Activated naive CD8-positive, alpha-beta T cell treated with anti-CD3 and anti-CD28 coated beads for 36 hours (primary cell): ENCODE measurements around the gene BAMBI. TPM values are rescaled to one million over a fixed set of nuclear protein-coding genes. Genes with fewer than 3 reads are reported as not detected.

Source experiments
- DNase-seq: peaks from one replicate; pipeline ENCODE4 v3.0.0; 2021
- H3K27ac Mint-ChIP-seq: one replicate; pipeline ENCODE4 v1.8.0; 2022; ENCODE audit warnings: mild to moderate bottlenecking, moderate library complexity, mixed read lengths
- H3K27me3 Mint-ChIP-seq: one replicate; pipeline ENCODE4 v1.8.0; 2022; ENCODE audit warnings: mild to moderate bottlenecking, mixed read lengths
- H3K36me3 Mint-ChIP-seq: one replicate; pipeline ENCODE4 v1.8.0; 2021; ENCODE audit warnings: mild to moderate bottlenecking, mixed read lengths
- H3K4me1 Mint-ChIP-seq: one replicate; pipeline ENCODE4 v1.8.0; 2021; ENCODE audit warnings: mixed read lengths
- H3K4me3 Mint-ChIP-seq: one replicate; pipeline ENCODE4 v1.8.0; 2022; ENCODE audit warnings: mild to moderate bottlenecking, moderate library complexity, mixed read lengths
- H3K9me3 Mint-ChIP-seq: one replicate; pipeline ENCODE4 v1.8.0; 2022; ENCODE audit warnings: mixed read lengths
- total RNA-seq, 2 experiments: library from RNA; stranded (reverse); gene quantifications; one replicate each; pipeline ENCODE4 v1.2.3, GENCODE V29; 2021

Gene BAMBI
- total RNA-seq, 2 experiments from 2014 or later, result 0.44 to 0.68 TPM

DNA sequence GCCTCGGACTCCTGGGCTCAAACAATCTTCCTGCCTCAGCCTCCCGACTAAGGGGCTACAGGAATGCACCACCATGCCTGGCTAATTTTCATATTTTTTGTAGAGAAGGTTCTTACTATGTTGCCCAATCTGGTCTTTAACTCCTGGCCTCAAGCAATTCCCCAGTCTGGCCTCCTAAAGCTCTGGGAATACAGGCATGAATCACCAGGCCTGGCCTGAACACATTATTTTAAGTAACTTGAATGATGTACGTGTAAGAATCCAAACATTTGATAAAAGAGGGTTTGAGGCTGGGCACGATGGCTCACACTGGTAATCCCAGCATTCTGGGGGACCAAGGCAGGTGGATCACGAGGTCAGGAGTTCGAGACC lies 13.0 kb upstream of the BAMBI start:
- Mint-ChIP-seq H3K27ac (no peak overlapping the region), H3K4me1 (peaks cover 18% of the 10 kb centered on the region), H3K4me3 (no peak overlapping the region), H3K36me3 (no peaks in the 10 kb centered on the region), H3K27me3 (peaks cover 55% of the 10 kb centered on the region), H3K9me3 (no peaks in the 10 kb centered on the region)
- DNase-seq, result no peak

DNA sequence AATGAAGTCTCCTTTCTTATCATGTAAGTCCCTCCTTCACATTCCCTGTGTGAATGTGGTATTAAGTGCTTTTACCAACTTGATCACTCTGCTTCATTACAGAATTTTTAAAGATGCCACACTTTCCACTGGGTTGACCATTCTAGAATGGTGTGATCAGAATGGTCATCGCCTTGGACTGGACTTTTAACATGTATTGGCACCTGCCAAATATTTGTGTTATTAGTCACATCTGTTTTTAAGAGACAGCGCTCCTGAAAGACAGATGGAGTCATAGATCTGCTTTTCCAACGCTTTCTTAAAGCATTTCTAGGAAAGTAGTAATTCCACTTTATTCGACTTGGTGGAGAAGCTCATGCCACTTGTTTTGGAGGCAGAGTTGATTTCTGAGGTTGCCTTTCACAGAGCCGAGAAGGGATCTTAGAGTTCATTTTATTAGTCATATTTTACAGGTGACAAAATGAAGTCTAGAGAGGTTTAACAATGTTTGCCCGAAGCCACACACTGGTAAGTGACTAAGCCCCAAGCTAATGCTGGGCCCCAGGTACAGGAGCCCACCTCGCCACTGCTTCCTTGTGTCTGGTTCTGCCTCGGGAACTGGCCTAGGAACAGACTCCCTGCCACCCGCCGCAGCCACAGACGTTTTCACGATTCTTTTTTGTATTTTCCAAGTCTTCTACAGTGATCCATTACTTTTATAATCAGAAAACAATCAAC lies 10.4 kb upstream of the BAMBI start:
- no peaks in the 10 kb centered on the region for H3K36me3 Mint-ChIP-seq
- DNase-seq, result no peak
- H3K27ac Mint-ChIP-seq, result no peak overlapping the region
- no peak overlapping the region for H3K4me3 Mint-ChIP-seq
- H3K27me3 Mint-ChIP-seq, result peaks cover 76% of the 10 kb centered on the region
- H3K4me1 Mint-ChIP-seq, result peaks cover 19% of the 10 kb centered on the region
- H3K9me3 Mint-ChIP-seq, result no peaks in the 10 kb centered on the region

DNA sequence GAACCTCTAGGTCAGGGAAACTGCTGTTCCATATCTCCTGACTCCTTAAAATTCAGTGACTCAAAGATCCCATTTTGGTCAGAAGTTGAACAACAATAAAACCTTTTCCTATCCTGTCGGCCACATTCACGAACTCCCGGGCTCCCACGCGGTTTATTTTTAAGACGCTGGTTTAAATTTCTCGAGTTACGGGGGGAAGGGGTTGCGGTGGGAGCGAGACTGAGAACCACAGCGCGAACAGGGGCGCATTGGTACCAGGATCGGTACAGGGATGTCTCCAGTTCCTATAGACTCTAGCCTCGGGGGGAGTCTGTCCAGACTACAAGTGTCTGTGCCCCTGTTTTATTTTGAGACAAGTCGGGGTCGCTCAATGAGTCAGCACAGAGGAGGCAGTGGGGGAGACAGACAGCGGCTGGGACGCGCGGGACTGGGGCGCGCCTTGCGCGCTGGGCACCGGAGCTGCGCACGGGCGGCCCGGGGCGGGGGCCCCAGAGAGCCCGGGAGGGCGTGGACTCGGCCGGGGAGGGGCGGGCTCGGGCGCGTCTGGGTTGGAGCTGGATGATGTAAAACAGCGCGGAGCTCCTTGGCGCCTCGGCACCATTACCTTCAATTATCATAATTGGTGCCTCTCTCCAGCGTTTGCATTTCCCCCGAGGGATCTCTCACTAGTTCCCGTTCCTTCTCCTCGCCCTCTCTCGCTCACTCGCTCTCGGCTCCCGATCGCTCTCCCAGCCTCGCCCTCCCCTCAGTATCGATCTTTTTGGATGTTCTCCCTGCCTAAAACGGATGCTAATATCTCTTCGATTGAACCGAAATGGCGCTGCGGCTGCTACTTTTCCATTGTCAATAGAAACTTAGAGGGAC lies 8.7 kb upstream of the BAMBI start:
- Mint-ChIP-seq H3K36me3 (no peaks in the 10 kb centered on the region), H3K4me3 (peak overlapping the region; percentile 74), H3K4me1 (peaks cover 19% of the 10 kb centered on the region), H3K27me3 (peaks cover 82% of the 10 kb centered on the region), H3K27ac (no peak overlapping the region), H3K9me3 (no peaks in the 10 kb centered on the region)
- peak; percentile 72 for DNase-seq

DNA sequence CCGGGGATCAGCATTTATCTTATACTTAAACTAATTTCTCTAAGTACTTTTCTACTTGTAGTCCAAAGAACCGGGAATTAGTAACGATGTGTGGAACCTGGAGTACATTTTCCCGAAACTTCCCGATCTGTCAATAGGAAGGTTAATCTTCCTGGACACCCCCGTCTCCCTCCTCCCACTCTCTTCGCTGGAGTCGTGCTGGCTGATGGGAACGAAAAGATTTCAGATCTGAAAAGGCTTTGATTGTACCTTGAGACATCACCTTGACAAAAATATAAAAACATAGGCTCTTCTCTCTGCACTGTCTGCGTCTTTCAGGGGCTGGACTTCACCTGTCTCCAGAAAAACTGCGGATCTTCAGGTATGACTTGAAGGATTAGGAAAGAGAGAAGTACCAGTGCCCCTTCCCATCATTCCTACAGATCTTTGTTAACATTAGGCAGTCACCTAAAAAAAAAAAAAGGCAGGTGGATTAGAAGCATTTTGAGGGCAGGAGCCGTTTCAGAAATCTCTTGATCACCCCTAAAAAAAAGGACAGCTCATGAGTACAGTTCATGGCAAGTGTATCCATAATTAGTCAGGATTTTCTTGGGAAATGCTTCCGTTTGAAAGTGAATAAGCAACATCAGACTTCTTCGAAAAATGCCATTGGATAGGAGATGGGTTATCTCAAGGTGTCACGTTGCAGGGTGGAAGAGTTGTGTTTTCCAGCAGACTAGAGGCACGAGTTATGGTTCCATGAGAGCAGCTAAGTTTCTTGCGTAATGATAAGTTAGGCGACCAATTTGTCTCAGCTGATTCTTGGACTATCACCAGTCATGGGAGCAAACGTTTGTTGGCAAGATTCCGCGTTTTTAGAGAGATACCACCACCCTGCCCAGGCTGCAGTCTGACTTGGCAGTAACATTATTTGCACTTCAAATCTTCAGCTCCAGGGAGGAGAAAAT lies 7.8 kb upstream of the BAMBI start:
- peak overlapping the region; percentile 74 for H3K4me3 Mint-ChIP-seq
- peaks cover 15% of the 10 kb centered on the region for H3K4me1 Mint-ChIP-seq
- DNase-seq, result no peak

DNA sequence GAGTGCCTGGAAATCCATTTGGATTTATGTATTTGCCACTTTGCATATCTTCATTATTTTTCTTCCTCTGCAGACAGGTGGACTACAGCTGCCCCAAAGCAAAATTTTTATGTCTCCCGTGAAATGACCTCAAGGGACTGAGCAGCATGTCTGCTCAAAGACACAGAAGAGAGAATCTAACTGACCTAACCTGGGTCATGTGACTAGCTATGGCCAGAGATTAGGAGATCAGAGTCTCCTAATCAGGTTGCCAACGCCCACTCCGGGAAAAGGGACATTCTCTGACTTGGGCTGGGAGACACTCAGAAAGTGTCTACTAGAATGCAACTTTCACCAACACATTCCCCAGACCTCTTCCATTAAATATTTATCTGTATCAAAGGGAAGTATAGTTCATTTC lies 2.5 kb upstream of the BAMBI start:
- H3K9me3 Mint-ChIP-seq, result no peaks in the 10 kb centered on the region
- peaks cover 76% of the 10 kb centered on the region for H3K27me3 Mint-ChIP-seq

More for the DNA sequence above, 7.8 kb upstream of the BAMBI start:
- no peaks in the 10 kb centered on the region for H3K36me3 Mint-ChIP-seq
- H3K27ac Mint-ChIP-seq, result no peak overlapping the region
- H3K9me3 Mint-ChIP-seq, result no peaks in the 10 kb centered on the region
- H3K27me3 Mint-ChIP-seq, result peaks cover 84% of the 10 kb centered on the region

DNA sequence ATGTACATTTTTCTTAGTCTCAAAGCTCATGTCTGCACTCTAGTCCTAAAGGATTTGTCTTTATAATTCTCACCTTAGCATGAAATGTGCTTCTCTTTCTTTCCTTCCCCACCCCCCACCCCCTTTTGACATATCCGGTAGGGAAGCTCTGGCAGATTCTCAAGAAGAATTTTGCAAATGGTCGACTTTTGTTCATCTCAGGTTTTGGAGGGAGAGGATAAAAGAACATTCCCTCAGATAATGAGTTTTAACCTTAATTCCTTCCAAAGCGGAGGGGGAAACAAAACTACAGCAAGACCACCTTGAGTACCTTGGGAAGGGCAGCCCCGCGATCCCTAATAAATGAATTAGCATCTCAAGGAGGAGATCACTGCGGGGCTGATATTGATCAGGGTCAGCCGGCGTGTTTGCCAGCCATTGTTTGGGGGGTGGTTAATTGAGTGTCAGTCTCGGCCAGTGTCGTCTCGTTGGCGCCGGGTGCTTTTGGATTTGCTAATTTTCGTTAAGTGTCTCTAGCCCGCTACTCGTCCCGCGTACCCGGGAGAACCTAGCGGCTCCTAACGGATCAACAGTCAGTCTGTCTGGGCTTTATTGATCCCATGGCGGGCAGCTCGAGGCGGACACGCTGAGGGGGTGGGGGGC lies 874 bp upstream of the BAMBI start:
- Mint-ChIP-seq H3K4me1 (peaks cover 35% of the 10 kb centered on the region), H3K27me3 (peaks cover 80% of the 10 kb centered on the region)
- DNase-seq, result no peak

More for the DNA sequence above, 2.5 kb upstream of the BAMBI start:
- no peak overlapping the region for H3K27ac Mint-ChIP-seq
- H3K36me3 Mint-ChIP-seq, result no peaks in the 10 kb centered on the region
- H3K4me1 Mint-ChIP-seq, result peaks cover 21% of the 10 kb centered on the region
- no peak for DNase-seq
- H3K4me3 Mint-ChIP-seq, result no peak overlapping the region

DNA sequence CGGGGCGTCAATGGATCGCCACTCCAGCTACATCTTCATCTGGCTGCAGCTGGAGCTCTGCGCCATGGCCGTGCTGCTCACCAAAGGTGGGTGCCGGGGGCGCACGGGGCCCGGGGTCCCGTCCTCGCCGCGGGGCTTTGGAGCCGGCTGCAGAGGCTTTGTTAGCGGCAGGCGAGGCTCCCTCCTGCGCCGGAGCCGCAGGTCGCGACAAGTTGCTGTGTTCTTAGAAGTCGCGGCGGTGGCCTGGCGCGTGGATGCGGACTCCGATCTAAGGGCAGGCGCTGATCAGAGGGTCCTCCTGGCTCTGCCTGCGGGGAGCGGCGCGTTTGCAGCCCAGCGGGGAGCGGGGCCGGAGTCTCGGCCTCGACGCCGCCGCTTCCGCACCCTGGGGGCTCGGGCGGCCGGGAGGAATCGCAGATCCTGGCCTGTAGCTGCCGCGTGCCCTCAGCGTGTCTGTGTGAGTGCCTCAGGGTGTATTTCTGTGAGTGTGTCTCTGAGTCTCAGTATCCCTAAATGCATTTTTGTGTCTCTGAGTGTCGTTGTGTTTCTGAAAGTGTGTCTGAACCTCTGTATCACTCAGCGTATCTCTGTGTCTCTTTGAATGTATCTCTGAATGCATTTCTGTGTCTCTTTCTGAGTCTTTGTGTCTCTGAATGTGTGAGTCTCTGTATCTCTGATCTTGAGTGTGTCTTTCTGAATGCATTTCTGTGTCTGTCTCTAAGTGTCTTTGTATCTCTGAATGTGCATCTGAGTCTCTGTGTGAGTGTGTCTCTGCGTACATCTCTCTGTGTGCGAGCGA lies 766 bp downstream of the BAMBI start:
- H3K4me3 Mint-ChIP-seq, result peak overlapping the region; percentile 72
- H3K4me1 Mint-ChIP-seq, result peaks cover 35% of the 10 kb centered on the region
- H3K9me3 Mint-ChIP-seq, result no peaks in the 10 kb centered on the region
- H3K27me3 Mint-ChIP-seq, result peaks cover 79% of the 10 kb centered on the region
- H3K36me3 Mint-ChIP-seq, result no peaks in the 10 kb centered on the region
- H3K27ac Mint-ChIP-seq, result no peak overlapping the region
- peak; percentile 31 for DNase-seq

More for the DNA sequence above, 874 bp upstream of the BAMBI start:
- no peaks in the 10 kb centered on the region for H3K36me3 Mint-ChIP-seq
- H3K27ac Mint-ChIP-seq, result no peak overlapping the region
- H3K4me3 Mint-ChIP-seq, result peak overlapping the region; percentile 67
- no peaks in the 10 kb centered on the region for H3K9me3 Mint-ChIP-seq

DNA sequence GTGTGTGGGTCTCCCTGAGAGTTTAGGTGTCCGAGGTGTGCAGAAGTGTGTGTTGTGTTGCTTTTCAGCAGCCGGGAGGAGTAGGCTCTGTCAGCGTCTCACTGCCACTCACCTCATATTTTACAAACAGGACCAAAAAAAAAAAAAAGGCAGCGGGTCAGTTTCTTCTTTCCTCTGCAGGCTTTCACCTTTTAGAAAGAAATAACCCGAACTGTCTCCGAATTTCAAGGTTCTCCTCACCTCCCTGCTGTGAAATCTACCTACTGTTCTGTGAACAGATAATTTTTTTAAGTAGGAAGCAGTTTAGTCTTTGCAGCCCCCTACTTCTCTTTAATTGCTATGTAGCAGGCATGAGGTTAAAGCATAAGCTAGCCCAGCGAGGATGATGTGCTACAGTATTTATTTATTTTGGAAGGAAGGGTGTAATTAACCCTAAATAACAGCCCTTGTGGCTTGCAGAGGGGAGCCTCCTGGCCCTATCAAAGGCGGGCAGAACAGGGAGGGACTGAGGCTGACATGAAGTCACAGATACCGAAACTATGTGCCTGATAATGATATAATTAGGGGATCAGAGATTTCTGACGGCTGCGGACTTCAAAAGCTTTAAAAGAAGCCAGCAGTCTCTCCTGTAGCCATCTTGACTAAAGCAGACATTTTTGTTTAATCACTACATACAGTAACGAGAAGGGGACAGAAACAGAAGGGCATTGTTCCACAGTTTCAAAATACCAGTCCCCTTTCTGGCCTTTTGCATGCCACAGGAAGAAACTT lies 1.6 kb downstream of the BAMBI start:
- no peaks in the 10 kb centered on the region for H3K36me3 Mint-ChIP-seq
- H3K4me1 Mint-ChIP-seq, result peaks cover 35% of the 10 kb centered on the region
- H3K9me3 Mint-ChIP-seq, result no peaks in the 10 kb centered on the region
- peaks cover 79% of the 10 kb centered on the region for H3K27me3 Mint-ChIP-seq
- DNase-seq, result no peak
- H3K27ac Mint-ChIP-seq, result no peak overlapping the region
- H3K4me3 Mint-ChIP-seq, result peak overlapping the region; percentile 72

DNA sequence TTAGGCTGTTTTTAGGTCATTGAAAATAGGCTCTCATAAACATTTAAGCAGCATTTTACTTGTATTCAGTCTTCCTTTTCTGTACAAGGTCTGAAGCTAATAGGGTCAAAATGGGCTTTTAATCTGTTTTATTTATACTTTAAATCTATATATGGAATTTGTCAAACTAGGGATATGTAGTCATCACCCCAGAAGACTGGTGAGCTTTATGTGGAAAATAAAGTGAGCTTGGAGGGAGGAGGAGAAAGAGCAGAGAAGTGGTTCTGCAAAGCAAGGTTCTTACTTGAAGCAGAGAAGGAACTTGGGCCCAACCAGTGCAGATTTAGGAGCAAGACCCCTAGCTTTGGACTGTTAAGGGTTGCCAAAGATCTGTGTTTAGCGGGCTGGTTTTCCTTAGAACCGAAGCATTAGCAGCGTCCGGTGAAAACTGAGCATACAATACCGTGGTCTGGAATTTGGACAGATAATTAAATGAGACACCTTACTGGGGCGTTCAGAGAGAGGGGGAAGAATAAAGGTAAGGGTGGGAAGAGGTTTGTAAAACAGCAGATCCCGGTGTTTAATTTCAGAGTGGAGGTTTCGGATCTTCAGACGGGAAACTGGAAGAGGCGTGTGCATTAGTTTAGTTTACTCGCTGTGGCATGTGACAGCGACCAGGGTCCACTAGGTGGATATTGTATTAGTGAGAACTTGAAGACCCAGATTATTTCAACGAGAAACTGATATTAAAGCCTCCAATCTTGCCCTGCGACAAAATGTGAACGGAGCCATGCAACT lies 2.4 kb downstream of the BAMBI start:
- no peaks in the 10 kb centered on the region for H3K36me3 Mint-ChIP-seq
- peak overlapping the region; percentile 54 for H3K4me3 Mint-ChIP-seq
- no peaks in the 10 kb centered on the region for H3K9me3 Mint-ChIP-seq
- peak overlapping the region; percentile 26 for H3K27ac Mint-ChIP-seq
- peak; percentile 8 for DNase-seq
- peaks cover 35% of the 10 kb centered on the region for H3K4me1 Mint-ChIP-seq
- peaks cover 77% of the 10 kb centered on the region for H3K27me3 Mint-ChIP-seq

DNA sequence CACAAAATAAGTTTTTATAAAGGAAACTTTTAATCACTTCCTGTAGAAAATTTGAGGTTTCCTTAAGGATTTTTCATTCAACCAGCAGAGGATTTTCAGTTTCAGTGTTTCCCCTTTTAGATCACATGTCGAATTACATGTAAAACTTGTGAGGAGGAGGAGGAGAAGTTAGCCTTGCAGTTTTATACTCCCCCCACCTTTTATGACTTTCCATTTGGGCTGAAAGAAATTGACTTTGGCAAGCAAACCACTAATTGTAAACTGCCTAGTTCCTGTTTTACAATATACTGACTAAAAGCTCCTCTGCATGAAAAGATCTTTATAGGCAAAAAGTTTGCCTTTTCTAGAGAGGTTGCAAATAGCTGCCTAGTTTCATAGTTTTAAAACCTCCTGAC lies 3.0 kb downstream of the BAMBI start:
- Mint-ChIP-seq H3K36me3 (no peaks in the 10 kb centered on the region), H3K4me3 (peak overlapping the region; percentile 54), H3K9me3 (no peaks in the 10 kb centered on the region)

DNA sequence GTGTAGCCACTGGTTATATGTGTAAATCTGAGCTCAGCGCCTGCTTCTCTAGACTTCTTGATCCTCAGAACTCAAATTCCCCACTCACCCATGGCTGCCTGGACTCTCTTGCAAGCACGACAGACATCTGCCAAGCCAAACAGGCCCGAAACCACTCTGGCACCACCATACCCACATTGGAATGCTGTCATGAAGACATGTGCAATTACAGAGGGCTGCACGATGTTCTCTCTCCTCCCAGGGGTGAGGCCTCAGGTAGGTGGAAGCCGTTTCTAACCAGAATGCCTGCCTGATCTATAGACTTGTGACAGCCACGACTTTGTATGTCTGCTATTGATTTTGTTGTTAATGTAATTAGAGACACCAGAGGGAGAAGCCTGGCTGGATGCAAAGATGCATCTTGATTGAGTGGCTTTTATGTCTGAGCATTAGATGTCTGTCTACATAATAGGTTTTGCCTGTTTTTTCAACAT lies 4.0 kb downstream of the BAMBI start:
- Mint-ChIP-seq H3K27ac (no peak overlapping the region), H3K4me3 (no peak overlapping the region), H3K4me1 (peaks cover 33% of the 10 kb centered on the region), H3K36me3 (no peaks in the 10 kb centered on the region), H3K27me3 (peaks cover 63% of the 10 kb centered on the region), H3K9me3 (no peaks in the 10 kb centered on the region)
- DNase-seq, result no peak

More for the DNA sequence above, 3.0 kb downstream of the BAMBI start:
- DNase-seq, result no peak
- Mint-ChIP-seq H3K27ac (peak overlapping the region; percentile 26), H3K27me3 (peaks cover 71% of the 10 kb centered on the region), H3K4me1 (peaks cover 35% of the 10 kb centered on the region)

DNA sequence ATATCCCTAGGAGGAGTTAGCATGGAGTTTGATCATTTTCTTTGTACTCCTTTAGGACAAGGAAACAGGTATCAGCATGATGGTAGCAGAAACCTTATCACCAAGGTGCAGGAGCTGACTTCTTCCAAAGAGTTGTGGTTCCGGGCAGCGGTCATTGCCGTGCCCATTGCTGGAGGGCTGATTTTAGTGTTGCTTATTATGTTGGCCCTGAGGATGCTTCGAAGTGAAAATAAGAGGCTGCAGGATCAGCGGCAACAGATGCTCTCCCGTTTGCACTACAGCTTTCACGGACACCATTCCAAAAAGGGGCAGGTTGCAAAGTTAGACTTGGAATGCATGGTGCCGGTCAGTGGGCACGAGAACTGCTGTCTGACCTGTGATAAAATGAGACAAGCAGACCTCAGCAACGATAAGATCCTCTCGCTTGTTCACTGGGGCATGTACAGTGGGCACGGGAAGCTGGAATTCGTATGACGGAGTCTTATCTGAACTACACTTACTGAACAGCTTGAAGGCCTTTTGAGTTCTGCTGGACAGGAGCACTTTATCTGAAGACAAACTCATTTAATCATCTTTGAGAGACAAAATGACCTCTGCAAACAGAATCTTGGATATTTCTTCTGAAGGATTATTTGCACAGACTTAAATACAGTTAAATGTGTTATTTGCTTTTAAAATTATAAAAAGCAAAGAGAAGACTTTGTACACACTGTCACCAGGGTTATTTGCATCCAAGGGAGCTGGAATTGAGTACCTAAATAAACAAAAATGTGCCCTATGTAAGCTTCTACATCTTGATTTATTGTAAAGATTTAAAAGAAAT lies 4.8 kb downstream of the BAMBI start:
- no peak overlapping the region for H3K27ac Mint-ChIP-seq
- no peak overlapping the region for H3K4me3 Mint-ChIP-seq
- no peaks in the 10 kb centered on the region for H3K36me3 Mint-ChIP-seq
- peaks cover 29% of the 10 kb centered on the region for H3K4me1 Mint-ChIP-seq
- H3K27me3 Mint-ChIP-seq, result peaks cover 64% of the 10 kb centered on the region
- DNase-seq, result no peak
- H3K9me3 Mint-ChIP-seq, result no peaks in the 10 kb centered on the region
